ENCODE results near the gene IDUA.

DNA sequence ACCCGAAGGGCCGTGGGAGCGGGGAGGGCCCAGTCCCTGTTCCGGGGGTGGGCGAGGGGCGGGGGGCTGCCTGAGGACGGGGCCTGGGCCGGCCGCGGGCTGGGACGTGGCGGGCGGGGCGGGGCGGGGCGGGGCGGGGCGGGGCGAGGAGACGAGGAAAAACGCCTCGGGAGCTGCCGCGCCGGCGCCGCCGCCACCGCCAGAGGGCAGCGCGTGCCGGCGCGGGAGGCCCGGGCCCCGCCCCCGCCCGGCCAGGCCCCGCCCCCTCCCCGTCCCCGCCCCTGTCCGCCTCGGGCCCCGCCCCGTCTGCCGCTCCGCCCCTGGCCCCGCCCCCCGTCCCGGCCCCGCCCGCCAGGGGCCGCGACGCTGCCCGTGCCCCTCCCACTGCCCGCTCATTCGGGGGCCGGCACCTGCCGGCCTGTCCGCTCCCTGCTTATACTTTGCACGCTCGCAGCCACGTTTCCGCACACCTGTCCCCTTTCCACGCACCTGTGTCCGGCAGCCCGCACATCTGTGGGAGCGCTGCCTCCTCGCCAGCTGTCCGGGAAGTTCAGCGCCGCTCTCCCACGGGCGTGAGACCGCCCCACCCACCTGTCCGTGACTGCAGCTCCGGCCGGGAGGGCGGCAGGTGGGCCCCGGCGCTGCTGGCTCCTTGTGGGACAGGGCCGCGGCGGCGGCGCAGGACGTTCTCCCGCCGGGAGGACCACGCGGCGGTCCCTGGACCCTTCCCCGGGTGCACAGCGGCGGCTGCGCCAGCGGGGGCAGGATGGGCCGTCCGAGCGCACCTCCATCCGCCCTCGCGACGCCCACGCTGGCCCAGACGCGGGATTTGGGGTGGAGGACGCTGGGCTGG lies 22.9 kb downstream of the IDUA start:
- TF ChIP-seq, protein P1, sequence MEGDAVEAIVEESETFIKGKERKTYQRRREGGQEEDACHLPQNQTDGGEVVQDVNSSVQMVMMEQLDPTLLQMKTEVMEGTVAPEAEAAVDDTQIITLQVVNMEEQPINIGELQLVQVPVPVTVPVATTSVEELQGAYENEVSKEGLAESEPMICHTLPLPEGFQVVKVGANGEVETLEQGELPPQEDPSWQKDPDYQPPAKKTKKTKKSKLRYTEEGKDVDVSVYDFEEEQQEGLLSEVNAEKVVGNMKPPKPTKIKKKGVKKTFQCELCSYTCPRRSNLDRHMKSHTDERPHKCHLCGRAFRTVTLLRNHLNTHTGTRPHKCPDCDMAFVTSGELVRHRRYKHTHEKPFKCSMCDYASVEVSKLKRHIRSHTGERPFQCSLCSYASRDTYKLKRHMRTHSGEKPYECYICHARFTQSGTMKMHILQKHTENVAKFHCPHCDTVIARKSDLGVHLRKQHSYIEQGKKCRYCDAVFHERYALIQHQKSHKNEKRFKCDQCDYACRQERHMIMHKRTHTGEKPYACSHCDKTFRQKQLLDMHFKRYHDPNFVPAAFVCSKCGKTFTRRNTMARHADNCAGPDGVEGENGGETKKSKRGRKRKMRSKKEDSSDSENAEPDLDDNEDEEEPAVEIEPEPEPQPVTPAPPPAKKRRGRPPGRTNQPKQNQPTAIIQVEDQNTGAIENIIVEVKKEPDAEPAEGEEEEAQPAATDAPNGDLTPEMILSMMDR (IDR thresholded peaks at IDR 0.05) = peak in 1 of 7 experiments; percentile 56
- TF ChIP-seq POLR2AphosphoS5 (IDR thresholded peaks at IDR 0.05) = peak in 1 of 3 donors; percentile 37
- TF ChIP-seq POLR2A (IDR thresholded peaks at IDR 0.05) = no peak
